GM18870 (cell line): ENCODE data around the gene RNASEH2A.

Experiments used
- ATAC-seq: cut with Tn5 transposase; IDR thresholded peaks from one replicate; pipeline ENCODE4 v1.9.1; 2021; ENCODE audit warnings: moderate library complexity; ENCODE audit not compliant: unreplicated experiment

Gene RNASEH2A

GRCh38 chr19:12806242-12807081 is at the start of gene RNASEH2A:
Gene RNASEH2A, plus strand, starts transcription at chr19:12806584. Its CDS starts 90 bp downstream, at chr19:12806674.
- ATAC-seq, result no peak

GRCh38 chr19:12757544-12758274 is 48.7 kb upstream of the RNASEH2A start:
- no peak for ATAC-seq

- no peak for ATAC-seq
Observed at GRCh38 chr19:12759686-12760085, 46.7 kb upstream of the RNASEH2A start.

- no peak for ATAC-seq
Observed at GRCh38 chr19:12763100-12763499, 43.3 kb upstream of the RNASEH2A start.

- ATAC-seq, result no peak
Observed at GRCh38 chr19:12764698-12765097, 41.7 kb upstream of the RNASEH2A start.

GRCh38 chr19:12766051-12766521 is 40.3 kb upstream of the RNASEH2A start:
- no peak for ATAC-seq

GRCh38 chr19:12767150-12767549 is 39.2 kb upstream of the RNASEH2A start:
- no peak for ATAC-seq

GRCh38 chr19:12767666-12768065 is 38.7 kb upstream of the RNASEH2A start:
- no peak for ATAC-seq

- ATAC-seq, result no peak
Observed at GRCh38 chr19:12769689-12770088, 36.7 kb upstream of the RNASEH2A start.

GRCh38 chr19:12770922-12771321 is 35.5 kb upstream of the RNASEH2A start:
- ATAC-seq, result no peak

- no peak for ATAC-seq
Observed at GRCh38 chr19:12772323-12772722, 34.1 kb upstream of the RNASEH2A start.

GRCh38 chr19:12773571-12773970 is 32.8 kb upstream of the RNASEH2A start:
- ATAC-seq, result no peak

- no peak for ATAC-seq
Observed at GRCh38 chr19:12774588-12775555, 31.5 kb upstream of the RNASEH2A start, which contains the start of gene HOOK2. Gene HOOK2, minus strand, starts transcription at chr19:12775552. Its CDS starts 103 bp downstream, at chr19:12775449.

- ATAC-seq, result no peak
Observed at GRCh38 chr19:12777217-12778016, 29.0 kb upstream of the RNASEH2A start.

GRCh38 chr19:12778017-12778904 is 28.1 kb upstream of the RNASEH2A start:
- no peak for ATAC-seq

- no peak for ATAC-seq
Observed at GRCh38 chr19:12778905-12779161, 27.6 kb upstream of the RNASEH2A start.

- ATAC-seq, result no peak
Observed at GRCh38 chr19:12779162-12779993, 27.0 kb upstream of the RNASEH2A start.

GRCh38 chr19:12782174-12782423 is 24.3 kb upstream of the RNASEH2A start:
- ATAC-seq, result no peak
